K562 (cell line): Measurements from ENCODE around the gene DARS2. TPM values are rescaled to one million over a fixed set of nuclear protein-coding genes. Genes with fewer than 3 reads are reported as not detected.

Experiments
- KHSRP ChIP-seq: fragments of 450-650 bp; IDR thresholded peaks from 2 replicates; pipeline ENCODE4 v1.6.1; 2017
- PYGO2 ChIP-seq: fragments of 450-650 bp; IDR thresholded peaks from 2 replicates; pipeline ENCODE4 v1.6.1; 2016; ENCODE audit warnings: mild to moderate bottlenecking, missing genetic modification characterization, moderate library complexity, missing compliant biosample characterization
- ZNF146 ChIP-seq: IDR thresholded peaks from one replicate; pipeline ENCODE4 v1.6.1; 2018; ENCODE audit warnings: missing compliant biosample characterization; ENCODE audit not compliant: unreplicated experiment
- ZNF24 ChIP-seq: fragments of 450-650 bp; IDR thresholded peaks from 2 replicates; pipeline ENCODE4 v1.6.1; 2016
- polyA plus RNA-seq, 8 experiments: library from polyadenylated mRNA; depleted of rRNA in 4 of 8; stranded (reverse) in 5 of 8; unstranded in 3 of 8; fragments of >200 nt; fragmentation: Nextera tagmentation in 2 of 8; fragmentation: Illumina TruSeq in 1 of 8; extraction: Ambion mirVana in 2 of 8; extraction: Trizol in 1 of 8; gene quantifications; 2 replicates each; pipeline versions ENCODE4 v1.2.1 to v1.2.3, GENCODE V29; 2011 to 2014; ENCODE audit warnings: inconsistent platforms in 1 of 8, missing spikeins in 1 of 8
- total RNA-seq, 7 experiments: library from RNA; depleted of rRNA in 6 of 7; stranded (reverse); fragments of >200 nt in 6 of 7; fragmentation: Illumina TruSeq in 2 of 7; extraction: Trizol in 2 of 7; gene quantifications; 2 replicates each; pipeline versions ENCODE4 v1.2.1 to v1.2.3, GENCODE V29; 2011 to 2021; ENCODE audit warnings: low replicate concordance in 1 of 7
- TF ChIP-seq, protein P1 (sequence below): fragments of 200-600 bp; sonication (generic); IDR thresholded peaks from one replicate; pipeline ENCODE4 v1.6.1; 2012; ENCODE audit warnings: mild to moderate bottlenecking, low read depth, low read length, inconsistent platforms
- TF ChIP-seq, protein P2 (sequence below): fragments of 250-450 bp; sonication (Bioruptor Pico); IDR thresholded peaks from 2 replicates; pipeline ENCODE4 v1.8.0; 2022; ENCODE audit warnings: moderate library complexity, mild to moderate bottlenecking, inconsistent platforms
- TF ChIP-seq, protein P3 (sequence below): fragments of 150-350 bp; IDR thresholded peaks from 2 replicates; pipeline ENCODE4 v1.6.1; 2014; ENCODE audit warnings: low read depth, mild to moderate bottlenecking, low read length, borderline replicate concordance
- TF ChIP-seq, protein P4 (sequence below): sonication (generic); formaldehyde crosslinking; IDR thresholded peaks from 2 replicates; pipeline ENCODE4 v1.8.0; 2023; ENCODE audit warnings: mild to moderate bottlenecking, missing genetic modification reagents
- TF ChIP-seq, protein P5 (sequence below): fragments of 250-450 bp; sonication (Bioruptor Pico); IDR thresholded peaks from 2 replicates; pipeline ENCODE4 v1.8.0; 2021; ENCODE audit warnings: borderline replicate concordance, mild to moderate bottlenecking, moderate library complexity; ENCODE audit not compliant: poor library complexity, severe bottlenecking

The DARS2 gene
- total and polyA plus RNA-seq, 9 of the 15 experiments (the other 6 are each of a cell fraction or from before 2014, with no cell fraction given) = 36.4 to 96.7 (median 68.6) TPM

DNA sequence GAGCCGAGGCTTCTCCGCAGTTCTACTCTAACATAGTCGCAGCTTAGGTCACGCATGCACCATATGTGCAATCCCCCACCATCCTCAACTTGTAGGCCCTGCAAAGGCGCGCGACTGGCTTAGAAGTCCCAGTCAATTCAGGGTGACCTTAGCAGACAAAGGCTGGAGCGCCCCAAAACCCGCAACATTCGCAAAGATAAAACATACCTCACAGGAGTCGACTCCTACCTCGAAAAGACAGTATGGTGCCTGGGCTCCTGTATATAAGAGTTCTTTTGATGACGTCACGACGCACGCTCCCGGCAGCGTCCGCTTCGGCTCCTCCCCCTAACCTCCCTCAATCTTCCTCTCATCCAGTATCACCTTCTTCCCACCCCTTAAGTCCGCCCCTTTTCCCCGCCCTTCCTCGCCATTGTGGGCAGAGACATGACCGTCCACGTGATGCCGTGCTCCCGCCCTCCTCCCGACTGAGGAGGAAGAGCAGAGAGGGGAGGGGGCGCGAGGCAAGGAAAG, 43.3 kb downstream of the DARS2 start, which contains the start of gene GAS5 (continued):
- TF ChIP-seq, protein P1, sequence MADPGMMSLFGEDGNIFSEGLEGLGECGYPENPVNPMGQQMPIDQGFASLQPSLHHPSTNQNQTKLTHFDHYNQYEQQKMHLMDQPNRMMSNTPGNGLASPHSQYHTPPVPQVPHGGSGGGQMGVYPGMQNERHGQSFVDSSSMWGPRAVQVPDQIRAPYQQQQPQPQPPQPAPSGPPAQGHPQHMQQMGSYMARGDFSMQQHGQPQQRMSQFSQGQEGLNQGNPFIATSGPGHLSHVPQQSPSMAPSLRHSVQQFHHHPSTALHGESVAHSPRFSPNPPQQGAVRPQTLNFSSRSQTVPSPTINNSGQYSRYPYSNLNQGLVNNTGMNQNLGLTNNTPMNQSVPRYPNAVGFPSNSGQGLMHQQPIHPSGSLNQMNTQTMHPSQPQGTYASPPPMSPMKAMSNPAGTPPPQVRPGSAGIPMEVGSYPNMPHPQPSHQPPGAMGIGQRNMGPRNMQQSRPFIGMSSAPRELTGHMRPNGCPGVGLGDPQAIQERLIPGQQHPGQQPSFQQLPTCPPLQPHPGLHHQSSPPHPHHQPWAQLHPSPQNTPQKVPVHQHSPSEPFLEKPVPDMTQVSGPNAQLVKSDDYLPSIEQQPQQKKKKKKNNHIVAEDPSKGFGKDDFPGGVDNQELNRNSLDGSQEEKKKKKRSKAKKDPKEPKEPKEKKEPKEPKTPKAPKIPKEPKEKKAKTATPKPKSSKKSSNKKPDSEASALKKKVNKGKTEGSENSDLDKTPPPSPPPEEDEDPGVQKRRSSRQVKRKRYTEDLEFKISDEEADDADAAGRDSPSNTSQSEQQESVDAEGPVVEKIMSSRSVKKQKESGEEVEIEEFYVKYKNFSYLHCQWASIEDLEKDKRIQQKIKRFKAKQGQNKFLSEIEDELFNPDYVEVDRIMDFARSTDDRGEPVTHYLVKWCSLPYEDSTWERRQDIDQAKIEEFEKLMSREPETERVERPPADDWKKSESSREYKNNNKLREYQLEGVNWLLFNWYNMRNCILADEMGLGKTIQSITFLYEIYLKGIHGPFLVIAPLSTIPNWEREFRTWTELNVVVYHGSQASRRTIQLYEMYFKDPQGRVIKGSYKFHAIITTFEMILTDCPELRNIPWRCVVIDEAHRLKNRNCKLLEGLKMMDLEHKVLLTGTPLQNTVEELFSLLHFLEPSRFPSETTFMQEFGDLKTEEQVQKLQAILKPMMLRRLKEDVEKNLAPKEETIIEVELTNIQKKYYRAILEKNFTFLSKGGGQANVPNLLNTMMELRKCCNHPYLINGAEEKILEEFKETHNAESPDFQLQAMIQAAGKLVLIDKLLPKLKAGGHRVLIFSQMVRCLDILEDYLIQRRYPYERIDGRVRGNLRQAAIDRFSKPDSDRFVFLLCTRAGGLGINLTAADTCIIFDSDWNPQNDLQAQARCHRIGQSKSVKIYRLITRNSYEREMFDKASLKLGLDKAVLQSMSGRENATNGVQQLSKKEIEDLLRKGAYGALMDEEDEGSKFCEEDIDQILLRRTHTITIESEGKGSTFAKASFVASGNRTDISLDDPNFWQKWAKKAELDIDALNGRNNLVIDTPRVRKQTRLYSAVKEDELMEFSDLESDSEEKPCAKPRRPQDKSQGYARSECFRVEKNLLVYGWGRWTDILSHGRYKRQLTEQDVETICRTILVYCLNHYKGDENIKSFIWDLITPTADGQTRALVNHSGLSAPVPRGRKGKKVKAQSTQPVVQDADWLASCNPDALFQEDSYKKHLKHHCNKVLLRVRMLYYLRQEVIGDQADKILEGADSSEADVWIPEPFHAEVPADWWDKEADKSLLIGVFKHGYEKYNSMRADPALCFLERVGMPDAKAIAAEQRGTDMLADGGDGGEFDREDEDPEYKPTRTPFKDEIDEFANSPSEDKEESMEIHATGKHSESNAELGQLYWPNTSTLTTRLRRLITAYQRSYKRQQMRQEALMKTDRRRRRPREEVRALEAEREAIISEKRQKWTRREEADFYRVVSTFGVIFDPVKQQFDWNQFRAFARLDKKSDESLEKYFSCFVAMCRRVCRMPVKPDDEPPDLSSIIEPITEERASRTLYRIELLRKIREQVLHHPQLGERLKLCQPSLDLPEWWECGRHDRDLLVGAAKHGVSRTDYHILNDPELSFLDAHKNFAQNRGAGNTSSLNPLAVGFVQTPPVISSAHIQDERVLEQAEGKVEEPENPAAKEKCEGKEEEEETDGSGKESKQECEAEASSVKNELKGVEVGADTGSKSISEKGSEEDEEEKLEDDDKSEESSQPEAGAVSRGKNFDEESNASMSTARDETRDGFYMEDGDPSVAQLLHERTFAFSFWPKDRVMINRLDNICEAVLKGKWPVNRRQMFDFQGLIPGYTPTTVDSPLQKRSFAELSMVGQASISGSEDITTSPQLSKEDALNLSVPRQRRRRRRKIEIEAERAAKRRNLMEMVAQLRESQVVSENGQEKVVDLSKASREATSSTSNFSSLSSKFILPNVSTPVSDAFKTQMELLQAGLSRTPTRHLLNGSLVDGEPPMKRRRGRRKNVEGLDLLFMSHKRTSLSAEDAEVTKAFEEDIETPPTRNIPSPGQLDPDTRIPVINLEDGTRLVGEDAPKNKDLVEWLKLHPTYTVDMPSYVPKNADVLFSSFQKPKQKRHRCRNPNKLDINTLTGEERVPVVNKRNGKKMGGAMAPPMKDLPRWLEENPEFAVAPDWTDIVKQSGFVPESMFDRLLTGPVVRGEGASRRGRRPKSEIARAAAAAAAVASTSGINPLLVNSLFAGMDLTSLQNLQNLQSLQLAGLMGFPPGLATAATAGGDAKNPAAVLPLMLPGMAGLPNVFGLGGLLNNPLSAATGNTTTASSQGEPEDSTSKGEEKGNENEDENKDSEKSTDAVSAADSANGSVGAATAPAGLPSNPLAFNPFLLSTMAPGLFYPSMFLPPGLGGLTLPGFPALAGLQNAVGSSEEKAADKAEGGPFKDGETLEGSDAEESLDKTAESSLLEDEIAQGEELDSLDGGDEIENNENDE = no peak
- TF ChIP-seq ZNF24 (peak; percentile 58; the same call in 1 of the 2 replicates), KHSRP (peak; percentile 99), PYGO2 (no peak), ZNF146 (CRISPR knock-in tag) (no peak)
- TF ChIP-seq, protein P2, sequence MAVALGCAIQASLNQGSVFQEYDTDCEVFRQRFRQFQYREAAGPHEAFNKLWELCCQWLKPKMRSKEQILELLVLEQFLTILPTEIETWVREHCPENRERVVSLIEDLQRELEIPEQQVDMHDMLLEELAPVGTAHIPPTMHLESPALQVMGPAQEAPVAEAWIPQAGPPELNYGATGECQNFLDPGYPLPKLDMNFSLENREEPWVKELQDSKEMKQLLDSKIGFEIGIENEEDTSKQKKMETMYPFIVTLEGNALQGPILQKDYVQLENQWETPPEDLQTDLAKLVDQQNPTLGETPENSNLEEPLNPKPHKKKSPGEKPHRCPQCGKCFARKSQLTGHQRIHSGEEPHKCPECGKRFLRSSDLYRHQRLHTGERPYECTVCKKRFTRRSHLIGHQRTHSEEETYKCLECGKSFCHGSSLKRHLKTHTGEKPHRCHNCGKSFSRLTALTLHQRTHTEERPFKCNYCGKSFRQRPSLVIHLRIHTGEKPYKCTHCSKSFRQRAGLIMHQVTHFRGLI = no peak
- TF ChIP-seq, protein P3, sequence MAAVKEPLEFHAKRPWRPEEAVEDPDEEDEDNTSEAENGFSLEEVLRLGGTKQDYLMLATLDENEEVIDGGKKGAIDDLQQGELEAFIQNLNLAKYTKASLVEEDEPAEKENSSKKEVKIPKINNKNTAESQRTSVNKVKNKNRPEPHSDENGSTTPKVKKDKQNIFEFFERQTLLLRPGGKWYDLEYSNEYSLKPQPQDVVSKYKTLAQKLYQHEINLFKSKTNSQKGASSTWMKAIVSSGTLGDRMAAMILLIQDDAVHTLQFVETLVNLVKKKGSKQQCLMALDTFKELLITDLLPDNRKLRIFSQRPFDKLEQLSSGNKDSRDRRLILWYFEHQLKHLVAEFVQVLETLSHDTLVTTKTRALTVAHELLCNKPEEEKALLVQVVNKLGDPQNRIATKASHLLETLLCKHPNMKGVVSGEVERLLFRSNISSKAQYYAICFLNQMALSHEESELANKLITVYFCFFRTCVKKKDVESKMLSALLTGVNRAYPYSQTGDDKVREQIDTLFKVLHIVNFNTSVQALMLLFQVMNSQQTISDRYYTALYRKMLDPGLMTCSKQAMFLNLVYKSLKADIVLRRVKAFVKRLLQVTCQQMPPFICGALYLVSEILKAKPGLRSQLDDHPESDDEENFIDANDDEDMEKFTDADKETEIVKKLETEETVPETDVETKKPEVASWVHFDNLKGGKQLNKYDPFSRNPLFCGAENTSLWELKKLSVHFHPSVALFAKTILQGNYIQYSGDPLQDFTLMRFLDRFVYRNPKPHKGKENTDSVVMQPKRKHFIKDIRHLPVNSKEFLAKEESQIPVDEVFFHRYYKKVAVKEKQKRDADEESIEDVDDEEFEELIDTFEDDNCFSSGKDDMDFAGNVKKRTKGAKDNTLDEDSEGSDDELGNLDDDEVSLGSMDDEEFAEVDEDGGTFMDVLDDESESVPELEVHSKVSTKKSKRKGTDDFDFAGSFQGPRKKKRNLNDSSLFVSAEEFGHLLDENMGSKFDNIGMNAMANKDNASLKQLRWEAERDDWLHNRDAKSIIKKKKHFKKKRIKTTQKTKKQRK = no peak
- TF ChIP-seq, protein P4, sequence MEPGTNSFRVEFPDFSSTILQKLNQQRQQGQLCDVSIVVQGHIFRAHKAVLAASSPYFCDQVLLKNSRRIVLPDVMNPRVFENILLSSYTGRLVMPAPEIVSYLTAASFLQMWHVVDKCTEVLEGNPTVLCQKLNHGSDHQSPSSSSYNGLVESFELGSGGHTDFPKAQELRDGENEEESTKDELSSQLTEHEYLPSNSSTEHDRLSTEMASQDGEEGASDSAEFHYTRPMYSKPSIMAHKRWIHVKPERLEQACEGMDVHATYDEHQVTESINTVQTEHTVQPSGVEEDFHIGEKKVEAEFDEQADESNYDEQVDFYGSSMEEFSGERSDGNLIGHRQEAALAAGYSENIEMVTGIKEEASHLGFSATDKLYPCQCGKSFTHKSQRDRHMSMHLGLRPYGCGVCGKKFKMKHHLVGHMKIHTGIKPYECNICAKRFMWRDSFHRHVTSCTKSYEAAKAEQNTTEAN (CRISPR knock-in tag) = no peak; the same call in 1 of the 2 replicates
- TF ChIP-seq, protein P5, sequence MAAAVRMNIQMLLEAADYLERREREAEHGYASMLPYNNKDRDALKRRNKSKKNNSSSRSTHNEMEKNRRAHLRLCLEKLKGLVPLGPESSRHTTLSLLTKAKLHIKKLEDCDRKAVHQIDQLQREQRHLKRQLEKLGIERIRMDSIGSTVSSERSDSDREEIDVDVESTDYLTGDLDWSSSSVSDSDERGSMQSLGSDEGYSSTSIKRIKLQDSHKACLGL = peak; percentile 82
